ENCODE measurements around the gene DNAJC17. TPM values are rescaled to one million over a fixed set of nuclear protein-coding genes. Genes with fewer than 3 reads are reported as not detected.

DNAJC17 gene
- polyA plus RNA-seq, 3 donors = 15.7 to 31.6 (median 21.5) TPM

- Mint-ChIP-seq H3K4me1 (peaks cover 23% of the 10 kb centered on the region), H3K27ac (no peak overlapping the region), H3K4me3 (no peak overlapping the region), H3K9me3 (no peaks in the 10 kb centered on the region), H3K36me3 (peaks cover 64 to 83% of the 10 kb centered on the region in 2 donors), H3K27me3 (ENCODE audit: low read depth in 3 of 3) (peaks cover 0 to 2% (median 1%) of the 10 kb centered on the region in 3 donors)
- H2AFZ ChIP-seq (ENCODE audit: insufficient read depth, low read depth, low read length, poor library complexity, severe bottlenecking) = no peak overlapping the region
- H3K27me3 ChIP-seq (ENCODE audit: control insufficient read depth in 2 of 2, insufficient read depth in 2 of 2, low read length in 2 of 2) = no peaks in the 10 kb centered on the region
- H3K27ac ChIP-seq (ENCODE audit: low read depth in 1 of 2, low read length in 2 of 2) = no peak overlapping the region
- H3K4me2 ChIP-seq (replicated peaks; ENCODE audit: extremely low read depth, low read length, poor library complexity, severe bottlenecking) = no peak overlapping the region
- no peaks in the 10 kb centered on the region for H3K79me2 ChIP-seq (ENCODE audit: insufficient read depth, low read length)
- WGBS (ENCODE audit: insufficient coverage) = 96% methylated on average over 8 of the region's 13 CpGs
- no peak for DNase-seq
- no peak overlapping the region for H3K9ac ChIP-seq (ENCODE audit: insufficient read depth, low read length, poor library complexity, severe bottlenecking)
- H3K9me3 ChIP-seq (replicated peaks in 1 of 2; ENCODE audit: control insufficient read depth in 1 of 2, insufficient read depth in 1 of 2, low read length in 2 of 2) = no peaks in the 10 kb centered on the region
- intact Hi-C loops (cut with micrococcal nuclease) = no loop called here
- H3K36me3 ChIP-seq (replicated peaks in 1 of 2; ENCODE audit: control insufficient read depth in 1 of 2, insufficient read depth in 2 of 2, low read length in 2 of 2) = peaks cover 54 to 76% of the 10 kb centered on the region in 2 donors
- H3K4me3 ChIP-seq (replicated peaks in 1 of 3; ENCODE audit: low read depth in 2 of 3, low read length in 3 of 3) = no peak overlapping the region
- peaks cover 19 to 23% of the 10 kb centered on the region in 2 donors for H3K4me1 ChIP-seq (ENCODE audit: control insufficient read depth in 1 of 2, insufficient read depth in 2 of 2, low read length in 2 of 2)
- no peaks in the 10 kb centered on the region for H4K20me1 ChIP-seq (ENCODE audit: insufficient read depth, low read length)
- no peak for TF ChIP-seq CTCF (IDR thresholded peaks at IDR 0.05)
These were observed 35.3 kb downstream of the DNAJC17 start for GRCh38 chr15:40772014-40772413.

GRCh38 chr15:40771242-40771641, 36.0 kb downstream of the DNAJC17 start:
- DNase-seq = no peak
- peaks cover 0 to 2% (median 1%) of the 10 kb centered on the region in 3 donors for H3K27me3 Mint-ChIP-seq (ENCODE audit: low read depth in 3 of 3)
- H3K27ac Mint-ChIP-seq = peak overlapping the region in 1 of 7 donors; percentile 28
- no peak overlapping the region for H3K4me3 Mint-ChIP-seq
- Histone ChIP-seq H3K4me2 (replicated peaks; ENCODE audit: extremely low read depth, low read length, poor library complexity, severe bottlenecking) (no peak overlapping the region), H2AFZ (ENCODE audit: insufficient read depth, low read depth, low read length, poor library complexity, severe bottlenecking) (no peak overlapping the region), H3K9me3 (replicated peaks in 1 of 2; ENCODE audit: control insufficient read depth in 1 of 2, insufficient read depth in 1 of 2, low read length in 2 of 2) (no peaks in the 10 kb centered on the region), H3K27me3 (ENCODE audit: control insufficient read depth in 2 of 2, insufficient read depth in 2 of 2, low read length in 2 of 2) (no peaks in the 10 kb centered on the region), H3K27ac (ENCODE audit: low read depth in 1 of 2, low read length in 2 of 2) (no peak overlapping the region), H3K9ac (ENCODE audit: insufficient read depth, low read length, poor library complexity, severe bottlenecking) (no peak overlapping the region), H3K79me2 (ENCODE audit: insufficient read depth, low read length) (no peaks in the 10 kb centered on the region), H3K4me1 (ENCODE audit: control insufficient read depth in 1 of 2, insufficient read depth in 2 of 2, low read length in 2 of 2) (peaks cover 19 to 23% of the 10 kb centered on the region in 2 donors), H3K36me3 (replicated peaks in 1 of 2; ENCODE audit: control insufficient read depth in 1 of 2, insufficient read depth in 2 of 2, low read length in 2 of 2) (peaks cover 52 to 75% of the 10 kb centered on the region in 2 donors), H4K20me1 (ENCODE audit: insufficient read depth, low read length) (no peaks in the 10 kb centered on the region), H3K4me3 (replicated peaks in 1 of 3; ENCODE audit: low read depth in 2 of 3, low read length in 3 of 3) (no peak overlapping the region)
- H3K9me3 Mint-ChIP-seq = no peaks in the 10 kb centered on the region
- 95% methylated on average over 5 of the region's 5 CpGs for WGBS (ENCODE audit: insufficient coverage)
- intact Hi-C loops (cut with micrococcal nuclease) = no loop called here
- H3K4me1 Mint-ChIP-seq = peaks cover 23% of the 10 kb centered on the region
- H3K36me3 Mint-ChIP-seq = peaks cover 56 to 79% of the 10 kb centered on the region in 2 donors
- no peak for TF ChIP-seq CTCF (IDR thresholded peaks at IDR 0.05)

All from CD14-positive monocyte (primary cell).